Hematopoietic multipotent progenitor cell treated with erythropoietin and hydrocortisone succinate and interleukin-3 and kit ligand, for 6 days (in vitro differentiated cells): ENCODE data around the gene OR2V1.
"Not testable (repeated sequence)": the region's sequence is repeated elsewhere in the genome, so short reads cannot be mapped to it uniquely, and the experiment has no call there.

Experiments
- DNase-seq: peaks from one replicate; pipeline ENCODE4 v3.0.0-alpha.2; 2015

The OR2V1 gene

DNA sequence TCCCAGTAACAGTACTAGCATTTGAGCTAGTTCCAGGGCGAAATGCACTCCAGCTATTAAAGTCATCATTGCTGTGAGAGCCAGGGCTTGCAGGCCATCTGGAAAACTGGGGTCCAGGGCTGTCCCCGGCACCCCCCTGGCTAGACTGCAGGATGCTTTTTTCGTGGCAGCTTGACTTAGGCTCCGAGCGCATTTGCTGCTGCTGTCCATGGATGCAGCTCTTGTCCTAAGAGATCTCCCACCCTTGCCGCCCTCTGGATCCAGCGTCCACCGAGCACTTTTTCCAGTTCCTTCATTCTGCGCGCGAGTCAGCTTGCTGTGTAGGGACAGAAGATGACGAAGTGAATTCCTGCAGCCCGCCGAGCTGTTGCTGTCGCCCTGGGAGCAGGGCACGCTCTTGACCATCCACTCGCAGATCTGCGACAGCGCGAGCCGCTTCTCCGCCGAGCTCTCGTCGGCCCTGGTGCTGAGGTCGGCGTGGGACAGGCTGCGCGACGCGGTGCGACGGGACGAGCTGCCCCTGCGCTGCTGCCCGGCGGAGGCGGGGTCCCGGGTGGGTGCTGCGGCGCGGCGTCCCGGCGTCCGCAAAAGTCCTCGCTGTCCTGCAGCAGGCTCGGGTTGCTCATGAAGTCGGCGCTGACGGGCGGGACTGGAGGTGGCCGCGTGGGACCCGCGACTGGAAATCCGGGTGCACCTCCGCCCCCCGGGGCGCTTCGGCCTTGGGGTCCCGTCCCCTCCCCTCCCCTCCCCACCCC lies 30.7 kb downstream of the OR2V1 start:
- no peak for DNase-seq

DNA sequence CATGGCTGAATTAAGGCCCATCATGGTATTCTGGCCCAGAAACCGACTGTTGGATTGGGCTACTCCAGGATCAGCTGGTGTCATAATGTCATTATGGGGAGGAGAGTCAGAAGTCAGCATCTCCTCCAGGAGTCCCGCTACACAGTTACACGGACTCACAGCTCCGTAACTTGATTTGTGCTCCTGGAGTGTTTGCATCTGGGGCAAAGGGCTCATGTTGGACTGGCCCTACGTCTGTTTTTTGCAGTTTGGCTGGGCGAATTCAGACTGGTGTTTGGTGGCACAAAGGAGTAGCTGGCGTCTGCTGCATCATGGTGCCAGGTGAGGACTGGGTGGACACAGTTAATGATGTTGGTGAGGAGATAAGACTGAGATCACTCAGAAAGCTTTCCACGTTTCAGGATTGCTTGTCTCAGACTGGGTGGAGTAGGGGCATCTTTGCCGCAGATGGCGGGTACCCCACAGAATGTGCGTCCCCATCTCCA lies 31.3 kb downstream of the OR2V1 start:
- DNase-seq = no peak

DNA sequence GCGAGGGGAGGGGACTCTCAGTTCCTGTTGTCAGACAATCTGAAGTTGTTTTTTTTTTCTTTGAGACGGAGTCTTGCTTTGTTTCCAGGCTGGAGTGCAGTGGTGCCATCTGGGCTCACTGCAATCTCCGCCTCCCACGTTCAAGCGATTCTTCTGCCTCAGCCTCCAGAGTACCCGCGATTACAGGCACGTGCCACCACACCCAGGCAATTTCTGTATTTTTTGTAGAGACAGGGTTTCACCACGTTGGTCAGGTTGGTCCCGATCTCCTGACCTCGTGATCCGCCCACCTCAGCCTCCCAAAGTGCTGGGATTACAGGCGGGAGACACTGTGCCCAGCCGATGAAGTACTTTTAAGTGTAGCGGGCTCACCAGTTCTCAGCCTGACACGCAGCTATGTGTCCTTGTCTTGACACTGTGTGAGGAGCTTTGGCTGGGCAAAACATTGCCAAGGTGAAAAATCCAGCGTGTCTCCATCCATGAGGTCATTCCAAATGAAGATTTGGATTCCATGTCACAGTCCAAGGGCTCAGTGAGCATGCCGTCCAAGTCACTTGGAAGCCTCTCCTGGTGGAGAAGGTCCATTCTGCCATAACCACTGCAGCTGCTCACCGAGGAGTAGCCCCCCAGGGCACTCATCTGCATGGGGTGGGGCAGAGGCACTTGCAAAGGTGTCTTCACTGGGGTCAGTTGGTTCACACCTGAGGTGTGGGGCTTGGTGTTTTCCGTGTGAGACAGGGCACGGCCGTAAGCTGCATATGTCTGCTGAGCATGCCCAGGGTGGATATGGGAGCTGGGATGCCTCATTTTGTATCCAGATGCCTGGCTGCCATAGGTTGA lies 32.0 kb downstream of the OR2V1 start:
- peak; percentile 50 for DNase-seq

DNA sequence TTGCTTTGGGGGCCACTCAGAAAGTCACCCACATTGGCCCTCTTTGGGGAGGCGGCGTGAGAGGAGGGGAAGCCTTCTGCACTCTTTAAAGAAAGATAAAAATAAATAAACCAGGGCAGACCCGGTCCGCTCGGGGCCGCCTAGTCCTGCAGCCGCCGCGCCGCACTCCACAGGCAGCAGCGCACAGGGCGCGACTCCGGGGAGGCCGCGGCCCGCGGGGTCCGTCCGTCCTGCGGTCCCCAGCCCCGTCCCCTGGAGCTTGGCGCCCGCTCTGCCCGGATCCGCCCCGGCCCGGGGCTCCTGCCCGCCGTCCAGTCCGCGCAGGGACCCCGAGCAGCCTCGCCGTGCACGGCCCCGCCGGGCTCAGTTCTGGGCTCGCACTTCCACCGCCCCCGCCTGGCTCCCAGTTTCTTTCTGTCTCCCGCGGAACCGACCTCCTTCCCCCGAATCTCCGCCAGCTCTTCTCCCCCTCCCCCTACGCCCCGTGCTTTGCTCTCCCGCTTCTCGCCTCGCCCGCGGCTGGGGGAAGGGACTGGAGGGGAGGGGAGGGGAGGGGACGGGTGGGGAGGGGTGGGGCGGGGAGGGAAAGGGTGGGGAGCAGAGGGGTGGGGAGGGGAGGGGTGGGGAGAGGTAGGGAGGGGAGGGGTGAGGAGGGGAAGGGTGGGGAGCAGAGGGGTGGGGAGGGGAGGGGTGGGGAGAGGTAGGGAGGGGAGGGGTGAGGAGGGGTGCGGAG lies 33.0 kb downstream of the OR2V1 start:
- DNase-seq = not testable (repeated sequence)

DNA sequence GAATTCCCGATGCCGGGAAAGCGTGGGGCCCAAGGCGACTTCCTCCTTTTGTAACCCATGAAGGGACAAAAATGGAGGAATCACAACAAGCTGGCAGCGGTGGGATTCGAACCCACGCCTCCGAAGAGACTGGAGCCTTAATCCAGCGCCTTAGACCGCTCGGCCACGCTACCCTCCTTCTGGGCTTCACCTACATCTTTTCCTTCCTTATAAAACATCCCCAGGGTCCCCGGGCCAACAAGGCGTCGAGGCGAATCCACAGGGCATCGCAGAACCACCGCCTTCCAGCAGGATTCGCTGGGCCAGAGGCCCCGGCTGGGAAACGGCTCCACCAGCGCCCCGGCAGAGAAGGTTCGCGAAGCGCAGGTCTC lies 33.6 kb downstream of the OR2V1 start:
- not testable (repeated sequence) for DNase-seq

DNA sequence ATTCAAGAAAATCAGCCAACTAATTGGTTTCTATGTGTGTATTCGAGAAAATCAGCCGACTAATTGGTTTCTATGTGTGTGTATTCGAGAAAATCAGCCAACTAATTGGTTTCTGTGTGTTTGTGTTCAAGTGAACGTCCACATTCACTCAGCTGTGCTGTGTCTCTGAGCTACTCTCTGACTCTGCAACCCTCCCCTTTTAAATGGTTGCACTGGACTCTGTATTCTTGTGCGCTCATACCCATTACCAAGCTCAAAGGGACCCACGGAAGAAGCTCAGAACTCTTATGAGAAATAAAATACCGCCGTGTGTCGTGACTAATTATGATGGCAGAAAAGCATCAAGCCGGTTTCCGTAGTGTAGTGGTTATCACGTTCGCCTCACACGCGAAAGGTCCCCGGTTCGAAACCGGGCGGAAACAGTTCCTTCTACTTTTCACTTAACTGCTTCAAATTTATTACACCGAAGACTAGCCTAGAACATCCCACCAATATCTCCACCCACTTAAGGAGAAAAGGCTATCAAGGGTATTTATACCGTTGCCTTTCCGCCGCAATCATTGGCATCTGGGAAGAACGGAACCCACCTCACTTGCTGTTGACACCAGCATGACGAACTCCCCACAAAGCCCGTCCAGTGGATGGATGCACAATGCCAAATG lies 34.1 kb downstream of the OR2V1 start:
- DNase-seq = not testable (repeated sequence)

DNA sequence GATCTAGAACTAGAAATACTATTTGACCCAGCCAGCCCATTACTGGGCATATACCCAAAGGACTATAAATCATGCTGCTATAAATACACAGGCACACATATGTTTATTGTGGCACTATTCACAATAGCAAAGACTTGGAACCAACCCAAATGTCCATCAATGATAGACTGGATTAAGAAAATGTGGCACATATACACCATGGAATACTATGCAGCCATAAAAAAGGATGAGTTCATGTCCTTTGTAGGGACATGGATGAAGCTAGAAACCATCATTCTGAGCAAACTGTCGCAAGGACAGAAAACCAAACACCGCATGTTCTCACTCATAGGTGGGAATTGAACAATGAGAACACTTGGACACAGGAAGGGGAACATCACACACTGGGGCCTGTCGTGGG lies 35.8 kb downstream of the OR2V1 start:
- not testable (repeated sequence) for DNase-seq

DNA sequence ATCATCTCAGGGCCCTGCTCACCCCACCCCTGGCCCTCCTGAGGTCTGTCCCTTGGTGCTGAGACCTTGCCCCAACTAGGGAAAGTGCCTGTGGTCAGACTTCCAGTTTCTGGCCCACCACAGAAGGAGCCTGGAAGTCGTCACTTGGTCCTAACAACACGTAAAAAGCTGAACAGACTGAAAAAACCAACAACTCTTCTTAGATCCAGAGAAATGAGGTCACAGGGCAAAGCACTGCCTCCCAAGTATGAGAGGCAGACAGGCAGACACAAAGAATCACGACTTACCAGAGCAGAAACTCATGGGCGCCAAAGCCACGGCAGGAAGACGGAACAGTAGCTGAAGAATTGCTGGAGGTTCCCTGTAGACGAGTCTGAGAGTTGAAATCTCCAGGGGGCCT lies 38.5 kb downstream of the OR2V1 start:
- DNase-seq = no peak

DNA sequence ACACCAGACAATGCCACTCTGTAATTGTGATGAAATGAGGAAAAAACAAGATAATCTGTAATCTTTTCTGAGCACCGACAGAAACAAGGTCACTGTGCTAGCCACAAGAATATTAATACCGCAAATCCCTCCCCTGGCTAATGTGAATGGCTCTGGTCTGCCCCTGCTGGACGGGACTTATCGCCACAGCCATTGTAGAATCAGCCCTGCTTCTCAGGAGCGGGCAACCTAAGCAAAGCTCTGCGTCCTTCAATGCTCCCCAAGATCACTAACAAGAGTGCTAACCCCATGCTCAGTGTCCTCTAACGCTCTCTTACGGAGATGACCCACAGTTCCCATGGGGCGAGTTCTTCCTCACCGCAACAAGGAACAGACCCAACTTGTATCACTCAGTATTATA lies 42.7 kb downstream of the OR2V1 start:
- DNase-seq = peak; percentile 59

DNA sequence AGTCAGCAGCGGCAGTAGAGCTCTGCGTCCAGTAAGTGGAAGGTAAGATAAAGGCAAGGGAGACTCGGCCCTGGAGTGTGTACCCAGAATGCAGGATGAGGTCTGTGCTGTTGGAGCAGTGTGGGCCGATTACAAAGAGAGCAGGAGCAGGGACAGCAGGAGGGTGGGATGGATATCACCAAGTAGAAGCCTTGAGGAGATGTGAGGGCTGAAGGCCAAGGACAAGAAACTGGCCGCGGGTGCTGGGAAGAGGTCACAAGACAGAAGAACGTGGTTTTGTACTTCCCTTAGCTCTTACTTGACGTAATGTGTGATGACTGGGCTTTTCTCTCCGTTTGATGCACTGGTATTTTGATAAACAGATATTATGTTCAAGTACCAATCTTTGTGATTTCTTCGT lies 43.7 kb downstream of the OR2V1 start:
- DNase-seq = no peak

DNA sequence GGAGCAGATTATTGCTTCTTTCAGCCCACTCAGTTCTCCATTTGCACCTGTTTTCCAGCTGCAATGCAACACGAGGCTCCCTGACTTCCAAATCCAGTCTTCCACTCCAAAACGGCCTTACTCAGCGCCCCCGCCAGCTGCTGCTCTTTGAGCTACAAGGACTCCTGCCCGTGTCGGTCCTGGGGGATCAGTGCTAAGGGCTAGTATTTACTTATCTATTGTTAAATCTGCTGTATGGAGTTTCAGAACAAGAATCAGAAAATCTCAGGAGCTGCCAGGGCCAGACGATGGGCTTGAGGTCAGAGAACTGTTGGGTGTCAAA lies 44.1 kb downstream of the OR2V1 start:
- no peak for DNase-seq

DNA sequence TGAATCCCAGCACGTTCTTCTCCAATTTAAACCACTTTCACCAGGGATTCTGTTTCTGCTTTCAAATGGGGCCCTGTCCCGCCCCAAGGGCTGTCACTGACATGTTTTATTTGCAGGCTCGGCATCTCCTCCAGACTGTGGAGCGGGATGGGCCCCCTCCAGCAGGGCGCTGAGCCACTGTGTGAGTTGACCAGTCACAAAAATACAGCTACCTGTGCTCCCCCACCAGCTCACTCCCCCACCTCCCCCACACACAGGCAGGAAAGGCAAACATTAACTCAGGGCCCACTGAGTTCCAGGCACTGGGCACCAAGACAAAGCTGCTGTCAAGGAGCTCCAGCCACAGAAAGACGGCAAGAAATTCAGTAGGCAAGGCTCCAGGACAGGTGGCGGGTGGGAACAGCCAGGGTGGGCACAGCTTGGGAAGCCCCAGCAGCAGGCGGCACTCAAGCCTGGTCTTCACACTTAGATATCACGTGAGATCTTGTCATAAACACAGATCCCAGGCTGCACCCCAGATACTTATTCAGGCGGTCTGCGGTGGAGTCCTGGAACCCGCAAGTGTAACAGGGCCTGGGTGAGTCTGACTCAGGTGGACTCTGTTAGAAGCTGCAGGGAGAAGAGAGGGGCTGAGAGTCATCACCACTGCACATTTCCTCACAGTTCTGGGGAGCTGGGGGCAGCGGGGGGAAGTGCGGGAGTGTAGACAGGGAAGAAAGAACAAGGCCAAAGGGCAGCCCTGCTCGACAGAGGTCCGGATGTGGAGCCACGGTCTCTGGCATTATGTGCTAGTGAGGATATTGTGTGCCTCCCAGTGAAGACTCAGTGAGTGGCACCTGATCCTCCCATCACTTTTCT lies 44.7 kb downstream of the OR2V1 start:
- no peak for DNase-seq

DNA sequence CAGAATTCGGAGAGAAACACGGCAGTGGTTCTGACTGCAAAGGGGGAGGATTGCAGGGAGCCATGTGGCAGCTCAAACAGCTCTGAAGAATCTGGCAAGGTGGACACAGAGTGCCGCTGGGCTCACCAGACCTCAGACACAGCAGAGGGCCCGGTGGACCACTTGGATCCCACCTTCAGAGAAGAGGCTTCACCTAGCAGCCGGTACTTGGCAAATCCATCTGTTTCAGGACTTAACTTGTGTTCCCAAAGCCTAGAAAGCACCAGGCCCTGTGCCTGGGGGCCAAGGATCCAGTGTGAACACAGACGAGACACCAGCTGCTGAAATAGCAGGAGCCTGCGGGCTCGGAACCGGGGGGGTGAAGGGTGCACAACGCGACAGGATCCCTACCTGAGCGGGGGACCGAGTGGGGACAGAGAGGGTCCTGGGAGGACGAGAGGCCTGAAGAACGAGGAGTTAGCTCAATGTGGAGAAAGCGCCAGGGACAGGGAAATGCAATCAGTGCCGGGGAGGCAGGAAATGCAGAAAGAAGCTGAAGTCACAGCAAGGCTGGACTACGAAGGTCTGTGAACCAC lies 46.3 kb downstream of the OR2V1 start:
- DNase-seq = no peak

DNA sequence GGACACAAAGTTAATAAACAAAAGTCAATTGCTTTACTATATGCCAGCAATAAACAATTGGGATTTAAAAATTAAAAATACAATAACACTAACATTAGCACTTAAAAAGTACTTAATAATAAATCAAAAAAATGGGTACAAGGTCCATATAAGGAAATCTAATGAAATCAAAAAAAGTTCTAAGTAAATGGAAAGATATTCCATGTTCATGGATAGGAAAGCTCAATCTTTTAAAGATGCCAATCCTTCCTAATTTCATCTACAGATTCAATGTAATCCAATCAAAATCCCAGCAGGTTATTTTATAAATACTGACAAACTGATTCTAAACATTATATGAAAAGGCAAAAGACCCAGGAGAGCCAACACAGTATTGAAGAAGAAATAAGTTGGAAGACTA lies 49.0 kb downstream of the OR2V1 start:
- DNase-seq = no peak

DNA sequence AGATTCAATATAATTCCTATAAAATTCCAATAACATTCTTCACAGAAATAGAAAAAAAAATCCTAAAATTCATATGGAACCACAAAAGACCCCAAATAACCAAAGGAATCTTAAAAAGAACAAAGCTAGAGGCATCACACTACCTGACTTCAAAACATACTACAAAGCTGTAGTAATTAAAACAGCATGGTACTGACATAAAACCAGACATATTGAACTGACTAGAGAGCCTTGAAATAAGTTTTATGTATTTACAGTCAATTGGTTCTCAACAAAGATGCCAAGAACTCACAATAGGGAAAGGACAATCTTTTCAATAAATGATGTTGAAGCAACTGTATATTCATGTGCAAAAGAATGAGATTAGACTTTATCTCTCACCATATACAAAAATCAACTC lies 54.0 kb downstream of the OR2V1 start:
- no peak for DNase-seq
